H9 (cell line): ENCODE data around the gene CCDC116. TPM values are rescaled to one million over a fixed set of nuclear protein-coding genes. Genes with fewer than 3 reads are reported as not detected.

Experiments
- DNase-seq: peaks from one replicate; pipeline ENCODE4 v3.0.0-alpha.2; 2017
- H2AFZ ChIP-seq: one replicate; pipeline ENCODE4 v1.6.1; 2013; ENCODE audit warnings: mild to moderate bottlenecking, low read length, control low read depth, moderate library complexity
- H2AK5ac ChIP-seq: 2 replicates; pipeline ENCODE4 v1.6.1; 2013; ENCODE audit warnings: low read length, control low read depth, mixed read lengths; ENCODE audit not compliant: insufficient read length
- H2BK120ac ChIP-seq: one replicate; pipeline ENCODE4 v1.6.1; 2013; ENCODE audit warnings: low read depth, mild to moderate bottlenecking, low read length, control low read depth, inconsistent platforms; ENCODE audit not compliant: poor library complexity, severe bottlenecking
- H2BK12ac ChIP-seq: 2 replicates; pipeline ENCODE4 v1.6.1; 2013; ENCODE audit warnings: low read length, control low read depth, mixed read lengths, low read depth; ENCODE audit not compliant: insufficient read length
- H2BK15ac ChIP-seq: 2 replicates; pipeline ENCODE4 v1.6.1; 2013; ENCODE audit warnings: low read depth, low read length, control low read depth
- H2BK20ac ChIP-seq: one replicate; pipeline ENCODE4 v1.6.1; 2013; ENCODE audit warnings: low read depth, mild to moderate bottlenecking, low read length, control low read depth, inconsistent platforms; ENCODE audit not compliant: poor library complexity, severe bottlenecking
- H2BK5ac ChIP-seq: 2 replicates; pipeline ENCODE4 v1.6.1; 2013; ENCODE audit warnings: low read length, control low read depth, mixed read lengths; ENCODE audit not compliant: insufficient read length
- H3K14ac ChIP-seq: 2 replicates; pipeline ENCODE4 v1.6.1; 2013; ENCODE audit warnings: low read length, control low read depth; ENCODE audit not compliant: insufficient read depth
- H3K18ac ChIP-seq: 2 replicates; pipeline ENCODE4 v1.6.1; 2013; ENCODE audit warnings: low read depth, mild to moderate bottlenecking, mixed read lengths, low read length, control low read depth; ENCODE audit not compliant: insufficient read length
- H3K23ac ChIP-seq: 2 replicates; pipeline ENCODE4 v1.6.1; 2013; ENCODE audit warnings: low read length, control low read depth, mixed read lengths, low read depth; ENCODE audit not compliant: insufficient read length
- H3K23me2 ChIP-seq: 2 replicates; pipeline ENCODE4 v1.6.1; 2013; ENCODE audit warnings: low read depth, mild to moderate bottlenecking, mixed read lengths, low read length, control low read depth; ENCODE audit not compliant: insufficient read length, poor library complexity, severe bottlenecking
- H3K27ac ChIP-seq: 2 replicates; pipeline ENCODE4 v1.5.1; 2013; ENCODE audit warnings: low read length, control low read depth, mixed read lengths, low read depth; ENCODE audit not compliant: insufficient read length
- H3K27me3 ChIP-seq: 2 replicates; pipeline ENCODE4 v1.6.1; 2013; ENCODE audit warnings: low read length, control low read depth, inconsistent platforms; ENCODE audit not compliant: insufficient read depth
- H3K4ac ChIP-seq: 2 replicates; pipeline ENCODE4 v1.6.1; 2013; ENCODE audit warnings: low read depth, mild to moderate bottlenecking, control low read depth, inconsistent platforms, low read length, moderate library complexity
- H3K4me1 ChIP-seq: 2 replicates; pipeline ENCODE4 v1.6.1; 2013; ENCODE audit warnings: low read length, control low read depth, inconsistent platforms; ENCODE audit not compliant: insufficient read depth
- H3K4me2 ChIP-seq: 2 replicates; pipeline ENCODE4 v1.6.1; 2013; ENCODE audit warnings: low read length, control low read depth, mixed read lengths; ENCODE audit not compliant: insufficient read length, insufficient read depth
- H3K56ac ChIP-seq: 2 replicates; pipeline ENCODE4 v1.6.1; 2013; ENCODE audit warnings: low read depth, mild to moderate bottlenecking, mixed read lengths, low read length, control low read depth; ENCODE audit not compliant: insufficient read length
- H3K79me1 ChIP-seq: 2 replicates; pipeline ENCODE4 v1.6.1; 2013; ENCODE audit warnings: low read depth, mild to moderate bottlenecking, moderate library complexity, low read length, control low read depth, inconsistent platforms; ENCODE audit not compliant: insufficient read depth, poor library complexity, severe bottlenecking
- H3K79me2 ChIP-seq: 2 replicates; pipeline ENCODE4 v1.6.1; 2013; ENCODE audit warnings: low read length, control low read depth, inconsistent platforms; ENCODE audit not compliant: insufficient read depth
- H3K9ac ChIP-seq: 2 replicates; pipeline ENCODE4 v1.6.1; 2013; ENCODE audit warnings: low read length, control low read depth, mixed read lengths; ENCODE audit not compliant: insufficient read length; ENCODE audit errors: extremely low read depth
- H3K9me3 ChIP-seq: one replicate; pipeline ENCODE4 v1.6.1; 2013; ENCODE audit warnings: low read depth, low read length, inconsistent platforms; ENCODE audit not compliant: control insufficient read depth
- H3T11ph ChIP-seq: one replicate; pipeline ENCODE4 v1.6.1; 2013; ENCODE audit warnings: mild to moderate bottlenecking, low read length, control low read depth, inconsistent platforms
- H4K20me1 ChIP-seq: one replicate; pipeline ENCODE4 v1.6.1; 2013; ENCODE audit not compliant: control insufficient read depth, insufficient read length, insufficient read depth
- H4K5ac ChIP-seq: 2 replicates; pipeline ENCODE4 v1.6.1; 2013; ENCODE audit warnings: low read depth, mild to moderate bottlenecking, mixed read lengths, low read length, control low read depth; ENCODE audit not compliant: insufficient read length
- H4K8ac ChIP-seq: replicated peaks from 2 replicates; pipeline ENCODE4 v1.6.1; 2013; ENCODE audit warnings: low read length, control low read depth, mixed read lengths, low read depth; ENCODE audit not compliant: insufficient read length
- H4K91ac ChIP-seq: 2 replicates; pipeline ENCODE4 v1.6.1; 2013; ENCODE audit warnings: low read depth, mild to moderate bottlenecking, moderate library complexity, mixed read lengths, low read length, control low read depth; ENCODE audit not compliant: insufficient read length
- H3K27ac Mint-ChIP-seq, 3 experiments: 2 replicates in 2 of 3; 3 replicates in 1 of 3; pipeline ENCODE4 v1.8.0; 2020 to 2021; ENCODE audit warnings: mixed read lengths in 3 of 3, mild to moderate bottlenecking in 1 of 3, moderate library complexity in 1 of 3
- H3K27me3 Mint-ChIP-seq: 2 replicates; pipeline ENCODE4 v1.8.0; 2021; ENCODE audit warnings: low read depth, mild to moderate bottlenecking, moderate library complexity, mixed read lengths
- H3K36me3 Mint-ChIP-seq, 3 experiments: 2 replicates in 2 of 3; 3 replicates in 1 of 3; pipeline ENCODE4 v1.8.0; 2020 to 2021; ENCODE audit warnings: low read depth in 3 of 3, mixed read lengths in 3 of 3; ENCODE audit not compliant: insufficient read depth in 1 of 3
- H3K4me1 Mint-ChIP-seq, 2 experiments: 2 replicates each; pipeline ENCODE4 v1.8.0; 2020; ENCODE audit warnings: mixed read lengths in 2 of 2
- H3K4me3 Mint-ChIP-seq, 2 experiments: 2 replicates in 1 of 2; 3 replicates in 1 of 2; pipeline ENCODE4 v1.8.0; 2020 to 2021; ENCODE audit warnings: mild to moderate bottlenecking in 2 of 2, mixed read lengths in 2 of 2, moderate library complexity in 1 of 2
- H3K9me3 Mint-ChIP-seq, 2 experiments: 2 replicates in 1 of 2; 3 replicates in 1 of 2; pipeline ENCODE4 v1.8.0; 2020; ENCODE audit warnings: mild to moderate bottlenecking in 2 of 2, mixed read lengths in 2 of 2, moderate library complexity in 1 of 2
- CTCF ChIP-seq: fragments of 200-600 bp; sonication (generic); conservative IDR thresholded peaks from 3 replicates; pipeline ENCODE4 v1.8.0; 2021; ENCODE audit warnings: antibody characterized with exemption, mild to moderate bottlenecking
- WGBS: extraction: QIAGEN DNeasy Blood & Tissue Kit; methylation state at CpG from one replicate; pipeline ENCODE4 v1.1.7; 2013; ENCODE audit warnings: missing lambda C conversion rate, low lambda C conversion rate, mixed read lengths; ENCODE audit not compliant: insufficient read length; ENCODE audit errors: extremely low coverage; 5-methylcytosine and 5-hydroxymethylcytosine counted together
- total RNA-seq: library from RNA; stranded (reverse); gene quantifications from 2 replicates; pipeline ENCODE4 v1.2.1, GENCODE V29; 2021

Gene CCDC116
- total RNA-seq, 1 experiment from 2014 or later, result 0.63 TPM

- Histone ChIP-seq H4K20me1 (no peaks in the 10 kb centered on the region), H2AFZ (no peak overlapping the region), H3K14ac (no peak overlapping the region), H3K79me1 (no peaks in the 10 kb centered on the region), H3K18ac (no peak overlapping the region), H2BK20ac (no peak overlapping the region), H3K4me2 (no peak overlapping the region), H4K91ac (no peak overlapping the region), H2BK5ac (no peak overlapping the region), H3K4ac (no peak overlapping the region), H3K4me1 (no peaks in the 10 kb centered on the region), H3K79me2 (no peaks in the 10 kb centered on the region), H3K56ac (no peak overlapping the region), H4K5ac (no peak overlapping the region), H3K27ac (no peak overlapping the region), H3K23me2 (no peaks in the 10 kb centered on the region), H3T11ph (no peak overlapping the region), H3K27me3 (no peaks in the 10 kb centered on the region), H3K23ac (no peak overlapping the region), H3K9me3 (no peaks in the 10 kb centered on the region), H4K8ac (no peak overlapping the region), H2BK120ac (no peak overlapping the region), H2BK12ac (no peak overlapping the region), H2BK15ac (no peak overlapping the region), H2AK5ac (no peak overlapping the region), H3K9ac (no peak overlapping the region)
- Mint-ChIP-seq H3K27ac (no peak overlapping the region), H3K36me3 (peaks cover 35 to 62% (median 61%) of the 10 kb centered on the region in 3 experiments), H3K4me1 (peaks cover 2 to 10% of the 10 kb centered on the region in 2 experiments; a peak in 3 of 4 replicates), H3K27me3 (no peaks in the 10 kb centered on the region; the same call in 1 of the 2 replicates), H3K9me3 (peaks cover 4 to 6% of the 10 kb centered on the region in 2 experiments; a peak in 4 of 5 replicates), H3K4me3 (no peak overlapping the region)
- no peak; the same call in 2 of the 3 replicates for TF ChIP-seq CTCF
- no peak for DNase-seq
- no CpG with 5 or more reads among the region's 6 CpGs for WGBS
Observed at GRCh38 chr22:21672107-21672629, 39.6 kb downstream of the CCDC116 start.
